Activated T-cell treated with anti-CD3 and anti-CD28 coated beads, Interleukin-2, amount 50 U/mL, for 48 hours (primary cell): Measurements from ENCODE around the gene ARID5A.

ENCODE experiments used
- DNase-seq, 2 experiments: peaks; one replicate each; pipeline ENCODE4 v3.0.0-alpha.2; 2020

ARID5A gene

DNA sequence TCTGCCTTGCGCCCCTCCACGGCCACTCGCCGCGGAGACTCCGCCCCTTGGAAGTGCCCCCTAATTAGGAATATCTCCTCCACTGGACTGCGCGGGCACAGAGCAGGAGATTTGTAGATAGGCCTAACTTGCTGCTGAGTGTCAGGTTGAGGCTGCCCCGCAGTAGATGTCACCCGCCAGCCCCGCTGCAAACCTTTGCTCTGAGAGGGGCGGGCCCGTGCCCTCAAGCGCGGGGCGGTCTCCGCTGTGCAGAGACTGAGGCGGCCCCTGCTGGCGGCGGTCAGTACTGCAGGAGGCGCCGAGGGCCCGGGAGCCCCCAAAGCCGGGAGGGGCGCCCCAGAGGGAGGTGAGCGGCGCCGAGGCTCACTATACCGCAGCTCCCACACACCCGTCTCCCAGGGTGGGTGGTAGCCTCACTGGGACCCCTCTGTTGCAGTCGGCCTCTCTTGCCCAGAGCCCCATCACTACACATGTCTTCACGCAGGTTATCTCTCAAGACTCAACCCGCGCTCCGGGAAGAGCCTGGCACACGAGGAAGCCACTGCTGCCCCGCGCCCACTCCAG lies 28.5 kb upstream of the ARID5A start:
- DNase-seq: peak; percentile 93 to 94

DNA sequence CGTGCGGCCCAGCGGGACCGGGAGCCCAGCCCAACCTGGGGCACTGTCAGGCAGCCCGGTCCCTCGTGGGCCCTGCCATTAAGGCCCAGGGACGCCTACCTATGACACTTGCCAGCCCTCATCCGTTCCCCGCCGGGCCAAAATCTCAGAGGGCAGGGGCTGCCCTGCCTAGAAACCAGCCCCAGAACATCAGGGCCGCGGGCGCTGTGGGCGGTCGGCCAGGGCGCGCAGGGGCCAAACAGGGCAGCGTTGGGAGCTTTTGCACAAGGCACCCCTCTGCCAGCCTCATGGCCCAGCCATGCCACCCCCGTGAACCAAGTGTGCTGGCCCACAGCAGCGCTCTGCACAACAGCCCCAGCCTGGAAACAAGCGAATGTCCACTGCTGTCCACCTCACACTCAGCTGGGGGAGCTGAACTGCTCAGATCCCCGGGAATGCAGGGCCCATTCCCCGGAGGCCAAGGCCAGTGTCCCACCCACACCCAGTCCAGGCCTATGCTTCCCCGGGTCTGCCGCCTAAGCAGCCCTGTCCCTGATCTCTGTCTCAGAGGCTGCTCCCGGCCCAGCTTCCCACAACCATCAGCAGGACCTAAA lies 27.9 kb upstream of the ARID5A start:
- peak; percentile 36 to 38 for DNase-seq

DNA sequence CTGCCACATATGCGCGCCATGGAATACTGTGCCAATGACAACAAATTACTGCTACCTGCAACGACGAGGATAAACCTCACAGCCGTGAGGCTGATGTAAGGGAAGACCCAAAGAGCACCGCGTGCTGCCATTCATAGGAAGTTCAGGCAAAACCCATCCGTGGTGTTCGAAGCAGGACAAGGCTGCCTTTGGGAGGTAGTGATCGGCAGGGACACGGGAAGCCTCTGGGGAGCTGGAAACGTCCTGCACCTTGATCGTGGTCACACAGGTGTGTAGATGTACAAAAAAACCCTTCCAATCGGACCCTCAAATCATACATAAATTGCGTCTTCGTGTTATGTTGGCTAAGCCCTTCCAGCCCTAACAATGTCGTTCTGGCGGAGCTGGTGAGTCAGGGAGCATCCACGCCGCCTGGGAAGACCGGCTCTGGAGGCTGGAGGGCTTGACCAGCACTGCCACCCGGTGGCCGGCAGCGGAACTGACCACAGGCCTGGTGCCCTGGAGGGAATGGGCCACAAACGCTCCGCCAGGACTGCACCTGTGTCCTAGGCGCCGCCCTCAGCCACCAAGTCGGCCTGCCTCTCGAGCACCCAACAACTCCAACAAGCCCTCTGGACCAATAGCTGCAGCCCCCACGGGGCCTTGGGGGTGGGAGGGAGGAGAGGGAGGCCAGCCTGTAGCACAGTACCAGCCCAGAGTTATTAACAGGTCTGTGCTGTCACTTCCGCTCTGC lies 27.3 kb upstream of the ARID5A start:
- peak; percentile 84 to 88 for DNase-seq

DNA sequence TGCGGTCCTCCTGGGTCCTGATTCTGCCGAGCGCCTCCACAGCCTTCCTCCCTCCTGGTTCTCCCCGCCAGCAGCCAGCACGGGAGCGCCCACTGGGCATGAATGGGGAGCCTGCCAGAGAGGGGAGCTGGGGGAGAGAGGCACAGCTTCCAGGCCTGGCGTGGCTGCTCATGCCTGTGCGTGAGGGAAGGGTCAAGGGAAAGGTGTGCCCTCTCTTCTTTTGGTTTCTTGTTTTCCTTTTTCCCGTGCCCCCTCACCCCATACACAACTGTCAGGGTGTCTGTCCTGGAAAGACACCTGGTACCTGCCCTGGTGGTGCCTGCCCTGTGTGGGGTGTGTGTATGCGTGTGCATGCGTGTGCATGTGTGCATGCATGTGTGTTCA lies 26.7 kb upstream of the ARID5A start:
- no peak for DNase-seq

DNA sequence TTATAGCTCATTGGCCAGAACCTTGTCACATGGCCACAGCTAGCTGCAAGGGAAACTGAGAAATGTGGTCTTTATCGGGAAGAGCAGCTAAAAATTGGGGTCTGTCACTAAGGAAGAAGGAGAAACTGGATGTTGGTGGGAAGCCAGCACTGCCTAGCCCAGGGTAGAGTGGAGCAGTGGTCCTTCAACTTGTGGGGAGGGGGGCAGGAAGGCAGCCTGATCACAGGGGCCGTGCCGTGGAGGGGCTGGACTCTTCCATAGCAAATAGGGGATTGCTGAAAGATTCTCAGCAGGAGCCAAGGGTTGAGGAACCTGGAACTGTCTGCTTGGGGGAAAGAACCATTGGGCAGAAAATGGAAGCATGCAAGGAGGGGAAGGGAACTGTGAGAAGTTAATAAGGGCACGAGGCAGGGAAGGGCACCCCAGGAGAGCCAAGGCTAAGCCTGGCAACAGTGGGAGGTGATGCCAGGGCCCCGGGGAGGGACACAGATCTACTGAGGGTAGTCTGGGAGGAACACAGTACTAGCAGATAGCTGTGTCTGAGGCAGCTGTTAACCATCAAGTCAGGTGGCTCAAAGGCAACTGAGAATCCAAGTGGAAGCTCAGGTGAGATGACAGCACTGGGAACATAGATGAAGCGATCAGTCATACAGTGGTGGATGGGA lies 25.5 kb upstream of the ARID5A start:
- no peak for DNase-seq

DNA sequence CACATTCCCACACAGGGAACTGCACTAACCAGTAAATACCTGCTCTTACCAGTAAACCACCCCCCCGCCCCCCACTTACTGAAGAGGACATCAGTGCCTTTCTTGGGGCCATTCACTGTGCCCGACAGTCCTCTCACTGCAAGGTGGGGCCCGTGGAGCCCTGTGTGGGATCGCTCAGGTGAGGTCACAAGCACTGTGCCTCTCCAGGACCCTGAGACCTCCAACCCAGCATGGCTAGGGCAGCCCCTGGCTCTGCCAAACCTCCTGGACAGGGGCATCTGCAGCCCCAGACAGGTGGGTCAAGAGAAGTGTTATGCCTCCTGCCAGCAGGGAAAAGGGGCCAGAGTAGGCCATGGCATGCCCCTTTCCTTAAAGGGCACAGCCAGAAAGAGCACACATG lies 24.7 kb upstream of the ARID5A start:
- DNase-seq: peak in 1 of 2 experiments; percentile 18

DNA sequence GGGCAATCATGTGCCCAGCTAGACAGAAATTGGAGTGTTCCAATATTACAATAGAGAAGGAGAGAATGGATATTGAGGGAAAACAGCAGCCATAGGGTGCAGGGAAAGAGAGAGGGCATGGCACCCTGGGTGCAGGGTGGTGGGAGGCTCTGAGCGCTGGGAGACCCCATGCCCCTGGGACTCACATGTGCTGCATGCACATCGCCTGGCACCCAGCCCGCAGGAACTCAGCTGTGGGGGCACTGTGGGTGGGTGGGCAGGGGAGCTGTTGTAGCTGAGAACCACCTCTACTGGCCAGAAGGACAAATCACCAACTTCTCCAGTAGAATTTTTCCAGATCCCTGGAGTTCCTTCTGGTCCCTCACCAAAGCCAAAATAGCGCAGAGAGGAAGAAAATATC lies 24.2 kb upstream of the ARID5A start:
- peak in 1 of 2 experiments; percentile 1 for DNase-seq

DNA sequence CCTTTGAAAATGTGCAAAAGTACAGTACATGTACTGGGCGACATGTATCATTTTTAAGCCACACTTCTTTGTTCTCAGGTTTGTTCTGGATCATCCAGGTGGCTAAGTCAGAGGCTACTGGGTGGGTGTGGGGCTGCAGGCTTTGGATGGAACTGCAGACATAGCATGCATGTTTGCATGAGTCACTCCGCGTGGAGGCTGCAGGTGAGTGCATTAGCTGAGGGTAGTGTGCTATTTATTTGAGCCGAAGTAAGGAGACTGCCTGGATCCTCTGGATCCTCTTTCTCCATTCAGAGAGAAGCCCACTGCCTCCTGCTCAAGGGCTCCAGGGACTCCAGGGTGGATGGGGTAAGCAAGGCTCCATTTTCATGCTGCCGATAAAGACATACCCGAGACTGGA lies 22.0 kb upstream of the ARID5A start:
- DNase-seq: no peak

DNA sequence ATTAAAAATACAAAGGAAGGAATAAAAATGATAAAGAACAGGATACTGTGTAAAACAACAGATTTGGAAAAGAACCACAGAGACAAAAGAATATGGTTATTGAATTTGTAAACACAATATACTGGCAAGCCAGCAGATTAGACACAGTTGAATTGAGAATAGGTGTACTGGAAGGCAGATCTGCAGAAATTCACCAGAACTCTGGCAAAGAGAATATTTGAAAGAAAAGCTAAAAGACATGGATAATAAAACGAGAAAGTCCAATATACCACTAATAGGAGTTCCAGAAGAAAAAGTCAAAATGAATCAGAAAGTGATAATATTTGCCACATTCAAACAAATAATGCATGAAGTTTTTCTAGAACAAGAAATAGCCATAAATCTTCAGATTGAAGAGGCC lies 19.5 kb upstream of the ARID5A start:
- DNase-seq: no peak

DNA sequence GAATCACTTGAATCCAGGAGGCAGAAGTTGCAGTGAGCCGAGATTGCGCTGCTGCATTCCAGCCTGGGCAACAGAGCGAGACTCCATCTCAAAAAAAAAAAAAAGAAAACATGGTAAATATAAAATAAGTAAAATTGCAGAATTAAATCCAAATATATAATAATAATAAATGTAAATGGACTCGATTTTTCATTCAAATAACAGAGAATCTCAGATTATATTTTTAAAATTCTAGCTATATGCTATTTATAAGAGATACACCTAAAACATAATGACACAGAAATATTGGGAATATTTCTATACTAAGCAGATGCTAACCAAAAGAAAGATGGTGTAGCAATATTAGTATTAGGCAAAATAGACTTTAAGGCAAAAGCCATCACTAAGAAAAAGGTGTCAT lies 16.3 kb upstream of the ARID5A start:
- no peak for DNase-seq

DNA sequence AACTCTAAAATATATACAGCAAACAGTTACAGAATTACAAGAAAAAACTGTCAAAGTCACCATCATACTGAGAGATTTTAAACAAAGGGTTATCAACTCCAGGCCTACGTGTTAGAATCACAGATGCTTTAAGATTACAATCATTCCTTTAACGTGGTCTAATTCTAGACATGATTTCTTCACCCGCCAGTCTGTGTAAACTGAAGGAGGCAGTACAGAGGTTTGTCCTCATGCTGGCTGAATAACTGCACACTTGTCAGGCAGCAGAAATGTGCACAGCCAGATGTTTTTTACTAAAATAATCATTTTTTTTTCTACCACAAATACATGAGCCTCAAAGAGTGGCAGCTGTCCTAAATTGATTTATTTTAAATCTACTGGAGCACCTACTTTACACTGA lies 15.9 kb upstream of the ARID5A start:
- no peak for DNase-seq

DNA sequence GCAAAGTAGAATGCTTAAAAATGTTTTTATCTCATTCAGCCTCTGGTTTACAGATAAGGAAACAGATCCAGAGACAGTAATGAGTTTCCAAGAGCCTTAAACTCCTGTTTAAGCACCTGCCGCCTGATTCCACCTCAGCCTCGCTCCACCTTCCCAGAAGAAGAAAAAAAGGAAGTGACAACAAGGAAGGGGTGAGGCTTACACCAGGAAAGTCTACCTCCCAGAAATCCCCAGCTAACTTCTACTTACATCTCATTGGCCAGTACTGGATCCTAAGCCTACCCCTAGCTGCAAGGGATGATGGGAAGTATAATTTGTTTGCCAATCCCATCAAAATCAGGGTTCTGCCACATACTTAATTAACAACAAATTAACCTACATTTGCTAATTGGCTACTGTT lies 15.3 kb upstream of the ARID5A start:
- DNase-seq: no peak

DNA sequence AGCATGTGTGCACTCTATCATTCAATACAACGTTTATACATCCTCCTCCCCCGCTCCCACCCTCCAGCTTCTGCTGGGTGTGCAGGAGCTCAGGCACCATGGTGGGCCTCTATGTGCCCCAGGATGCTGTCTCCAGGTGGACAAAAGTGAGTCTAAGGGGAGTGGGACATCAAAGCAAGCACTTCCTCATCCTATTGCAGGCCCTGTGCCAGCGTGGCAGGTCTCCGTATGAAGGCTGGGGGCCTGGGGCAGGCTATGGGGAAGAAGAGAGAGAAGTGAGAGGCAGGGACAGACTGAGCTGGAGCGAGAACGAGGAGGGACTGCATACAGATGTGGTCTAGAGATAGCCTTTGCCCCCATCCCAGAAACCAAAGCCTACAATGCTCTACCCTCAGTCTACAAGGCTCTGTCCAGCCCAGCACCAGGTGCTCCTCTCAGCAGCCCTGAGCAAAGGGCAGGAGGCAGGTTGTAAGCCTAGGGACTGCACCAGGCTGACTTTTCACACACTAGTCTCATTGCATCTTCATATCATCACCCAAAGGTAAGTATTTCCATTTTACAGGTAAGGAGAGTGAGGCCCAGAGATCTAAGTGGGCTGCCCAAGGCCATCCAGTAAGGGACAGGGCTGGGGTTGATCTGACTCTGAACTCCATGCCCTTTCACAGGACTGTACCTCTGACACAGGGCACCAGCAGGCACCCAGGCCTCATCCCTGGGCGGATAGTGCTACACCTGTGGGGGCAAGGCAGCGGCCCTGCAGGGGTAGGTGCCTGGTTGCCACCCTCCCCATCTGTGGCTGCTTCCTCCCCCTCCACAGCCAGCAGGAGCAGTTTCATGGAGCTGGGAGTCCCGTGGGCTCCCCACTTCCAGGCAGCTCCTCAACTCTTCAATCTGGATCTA lies 14.0 kb upstream of the ARID5A start:
- DNase-seq: no peak

DNA sequence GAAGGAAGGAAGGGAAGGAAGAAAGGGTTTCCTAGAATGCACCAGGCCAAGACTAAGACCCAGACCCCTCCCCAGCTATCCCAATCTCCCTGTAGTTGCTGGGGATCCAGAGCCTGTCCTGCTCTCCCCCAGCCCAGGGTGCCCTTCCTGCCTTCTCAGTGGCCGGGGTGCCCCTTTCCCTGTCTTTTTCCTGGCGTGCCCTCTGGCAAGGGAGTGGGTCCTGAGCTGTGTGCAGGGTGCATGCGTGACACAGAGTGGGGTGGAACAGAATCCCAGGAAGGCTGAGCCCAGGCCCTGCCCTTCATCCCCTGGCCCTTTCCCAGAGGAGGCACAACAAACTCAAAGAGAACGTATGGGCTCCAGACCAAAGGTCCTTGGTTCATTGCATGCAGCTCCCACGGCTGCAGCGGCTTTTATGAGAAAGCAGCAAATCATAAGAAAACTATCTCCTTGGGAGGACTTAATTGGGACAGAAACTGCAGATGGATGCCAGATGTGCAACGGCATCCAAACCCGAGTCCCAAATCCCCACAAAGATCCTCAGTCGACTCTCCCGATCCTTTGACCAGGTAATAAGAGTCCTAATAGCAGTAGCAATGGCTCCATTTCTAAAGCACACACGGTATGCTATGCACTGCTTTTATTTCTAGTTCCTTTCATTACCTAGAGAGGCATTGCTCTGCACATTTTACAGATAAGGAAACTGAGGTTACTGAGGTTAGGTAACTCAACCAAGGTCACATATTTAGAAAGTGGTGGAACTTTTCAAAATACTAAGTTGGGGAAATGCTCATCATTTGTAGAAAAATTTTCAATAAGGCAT lies 12.7 kb upstream of the ARID5A start:
- peak in 1 of 2 experiments; percentile 42 for DNase-seq

DNA sequence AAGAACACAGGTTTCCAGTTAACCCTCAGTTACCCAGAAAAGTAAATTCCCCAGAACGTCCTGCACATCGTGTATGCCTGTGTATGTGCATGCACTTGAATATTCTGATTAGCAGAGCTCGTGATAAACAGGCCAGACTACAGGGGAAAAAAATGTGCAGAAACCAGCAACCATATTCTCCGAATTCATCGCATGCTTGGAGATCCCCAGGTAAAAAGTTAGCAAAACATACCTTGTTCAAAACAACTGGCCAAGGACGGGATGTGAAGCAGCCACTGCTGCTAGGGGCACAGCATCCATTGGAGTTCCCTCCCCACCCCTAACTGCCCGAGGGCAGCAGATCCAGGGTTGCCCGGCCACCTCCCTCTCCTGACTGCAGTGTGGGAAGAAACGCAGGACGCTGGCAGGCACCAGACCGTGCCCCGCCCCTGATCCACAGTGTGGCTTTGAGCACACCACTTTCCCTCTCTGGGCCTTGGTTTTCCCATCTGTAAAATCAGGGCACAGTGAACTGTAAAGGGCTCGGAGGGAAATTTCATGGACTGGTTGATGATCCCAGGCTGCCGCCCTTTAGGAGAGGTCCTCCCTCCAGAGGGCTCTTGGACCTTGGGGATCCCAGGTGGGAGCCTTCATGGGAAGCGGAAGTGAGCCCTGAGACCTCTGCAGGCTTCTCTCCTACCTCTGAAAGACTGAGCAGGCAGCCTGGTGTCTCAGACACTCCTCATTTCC lies 11.9 kb upstream of the ARID5A start:
- peak in 1 of 2 experiments; percentile 54 for DNase-seq

DNA sequence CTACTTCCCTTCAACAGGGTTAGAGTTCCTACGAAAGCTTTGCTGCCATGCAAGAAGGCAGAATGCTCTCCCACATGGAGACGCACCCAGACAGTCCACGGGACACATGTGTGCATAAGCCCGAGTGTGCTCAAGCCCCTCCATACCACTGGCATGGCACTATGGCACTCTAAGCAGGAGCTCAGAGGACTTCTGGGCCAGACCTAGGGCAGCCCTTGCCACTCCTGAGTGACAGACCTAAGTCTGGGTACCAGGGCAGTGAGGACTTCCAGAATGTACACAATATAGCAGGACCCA lies 11.4 kb upstream of the ARID5A start:
- peak in 1 of 2 experiments; percentile 46 for DNase-seq

DNA sequence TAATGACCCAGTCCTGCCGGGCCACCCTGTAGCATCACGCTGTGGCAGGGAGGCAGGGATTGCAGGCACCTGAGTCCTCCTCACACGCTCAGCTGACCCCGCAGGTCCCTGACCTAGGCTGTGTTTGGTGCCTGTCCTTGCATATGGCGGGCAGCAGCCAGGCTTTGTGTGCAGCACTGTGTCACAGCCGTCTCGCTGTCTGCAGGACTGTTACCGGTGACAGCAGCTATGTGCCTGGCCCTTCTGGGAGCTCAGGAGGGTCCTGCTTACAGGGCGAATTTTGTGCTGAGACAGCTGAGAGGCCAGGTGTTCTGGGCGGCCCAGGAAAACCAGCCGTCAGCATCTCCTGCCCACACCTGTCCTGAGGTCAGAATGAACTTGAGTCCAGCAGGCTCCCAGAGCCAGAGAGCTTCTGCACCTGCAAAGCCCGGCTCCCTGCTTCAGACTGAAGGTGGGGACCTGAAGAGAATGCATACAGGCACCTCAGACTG lies 10.4 kb upstream of the ARID5A start:
- DNase-seq: peak in 1 of 2 experiments; percentile 37

DNA sequence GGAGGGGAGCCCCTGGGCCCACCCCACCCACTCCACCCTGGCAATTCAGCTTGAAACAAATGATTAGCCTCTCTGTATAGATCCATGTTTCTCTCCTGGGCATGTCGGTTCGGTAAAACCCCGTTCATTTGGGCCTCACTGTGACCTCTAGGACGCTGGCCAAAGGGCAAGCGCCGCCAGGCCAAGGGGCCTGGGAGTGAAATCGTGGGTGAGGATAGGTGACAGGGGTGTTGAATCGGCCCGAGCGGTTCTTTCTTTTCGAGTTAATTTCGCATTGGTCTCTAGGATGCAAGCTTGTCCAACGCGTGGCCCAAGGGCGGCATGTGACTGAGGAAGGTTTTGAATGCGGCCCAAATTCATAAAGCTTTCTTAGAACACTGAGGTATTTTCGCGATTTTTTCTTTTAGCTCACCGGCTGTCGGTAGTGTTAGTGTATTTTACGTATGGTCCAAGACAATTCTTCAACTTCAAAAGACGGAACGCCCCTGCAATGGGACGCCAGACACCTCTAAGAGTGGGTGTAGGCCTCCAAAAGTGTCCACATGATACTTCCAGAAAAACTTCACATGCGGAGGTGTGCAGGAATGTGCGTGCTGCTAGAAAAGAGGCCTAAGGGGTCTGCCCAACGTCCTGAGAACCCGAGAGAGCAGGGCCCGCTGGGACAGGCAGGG lies 9.8 kb upstream of the ARID5A start:
- no peak for DNase-seq

DNA sequence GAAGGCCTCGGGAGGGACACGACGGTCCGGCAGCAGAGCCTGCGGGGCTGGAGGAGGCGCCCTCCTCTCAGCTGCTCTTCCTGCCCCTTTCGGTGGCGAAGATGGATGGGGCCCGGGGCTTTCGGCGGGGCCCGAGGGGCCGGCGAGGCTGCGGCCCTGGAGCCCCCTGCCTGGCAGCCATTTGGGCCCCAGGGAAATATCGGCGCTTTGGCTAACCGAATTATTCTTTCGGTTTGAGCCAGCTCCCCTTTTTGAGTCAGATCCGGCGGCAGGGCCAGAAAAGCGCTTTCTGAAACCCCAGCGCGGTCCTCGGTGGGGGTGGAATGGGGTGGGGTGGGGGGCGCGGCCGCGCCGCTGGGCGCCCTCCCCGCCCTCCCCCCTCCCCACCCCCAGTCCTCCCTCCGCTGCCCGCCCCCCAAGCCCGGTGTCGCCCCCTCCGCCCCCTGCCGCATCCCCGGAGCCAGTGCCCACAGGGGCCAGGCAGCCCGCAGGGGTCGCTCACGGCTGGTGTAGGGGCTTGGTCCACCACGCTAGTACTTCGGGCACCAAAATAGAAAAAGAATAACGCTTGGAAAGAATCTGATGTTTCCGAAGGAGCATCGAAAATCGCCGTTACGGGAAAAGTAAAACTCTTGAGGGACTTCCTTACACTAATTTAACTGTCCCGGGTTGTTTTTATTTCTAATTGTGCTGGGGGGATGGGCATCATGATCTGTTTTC lies 9.1 kb upstream of the ARID5A start:
- peak; percentile 85 to 87 for DNase-seq
